ENCODE data around the gene BACE1.

Gene BACE1

GRCh38 chr11:117354550-117354949, 38.5 kb upstream of the BACE1 start:
- no peak overlapping the region for H3K4me3 ChIP-seq (ENCODE audit: low read length)
- H3K79me2 ChIP-seq (ENCODE audit: control insufficient read depth, low read length), result no peaks in the 10 kb centered on the region
- peaks cover 7% of the 10 kb centered on the region for H3K4me1 ChIP-seq (ENCODE audit: control insufficient read depth, low read length)
- peaks cover 36% of the 10 kb centered on the region for H3K36me3 ChIP-seq (ENCODE audit: control insufficient read depth, low read length)
- no peaks in the 10 kb centered on the region for H3K9me2 ChIP-seq (replicated peaks; ENCODE audit: control insufficient read depth, low read length)
- no peaks in the 10 kb centered on the region for H4K20me1 ChIP-seq (ENCODE audit: control insufficient read depth, insufficient read depth, low read depth, low read length)
- H3K27me3 ChIP-seq (ENCODE audit: control insufficient read depth, low read length), result no peaks in the 10 kb centered on the region
- TF ChIP-seq CTCF (IDR thresholded peaks at IDR 0.05; ENCODE audit: low read depth, low read length, poor library complexity, severe bottlenecking), result no peak
- no peak for TF ChIP-seq EZH2phosphoT487 (IDR thresholded peaks at IDR 0.05; ENCODE audit: borderline replicate concordance, low read length)
- no peaks in the 10 kb centered on the region for H3F3A ChIP-seq (ENCODE audit: control insufficient read depth, insufficient read depth)
- no peak overlapping the region for H3K27ac ChIP-seq (ENCODE audit: low read depth, low read length)
- no peak overlapping the region for H3K4me2 ChIP-seq (ENCODE audit: low read length)
- no peaks in the 10 kb centered on the region for H3K9me3 ChIP-seq (ENCODE audit: control insufficient read depth, insufficient read depth, low read length)

GRCh38 chr11:117345039-117345438, 29.0 kb upstream of the BACE1 start:
- Histone ChIP-seq H3K4me2 (ENCODE audit: low read length) (no peak overlapping the region), H4K20me1 (ENCODE audit: control insufficient read depth, insufficient read depth, low read depth, low read length) (no peaks in the 10 kb centered on the region), H3K9me2 (replicated peaks; ENCODE audit: control insufficient read depth, low read length) (no peaks in the 10 kb centered on the region), H3K27ac (ENCODE audit: low read depth, low read length) (no peak overlapping the region), H3K79me2 (ENCODE audit: control insufficient read depth, low read length) (no peaks in the 10 kb centered on the region), H3K36me3 (ENCODE audit: control insufficient read depth, low read length) (peaks cover 23% of the 10 kb centered on the region), H3K27me3 (ENCODE audit: control insufficient read depth, low read length) (no peaks in the 10 kb centered on the region), H3K9me3 (ENCODE audit: control insufficient read depth, insufficient read depth, low read length) (no peaks in the 10 kb centered on the region), H3F3A (ENCODE audit: control insufficient read depth, insufficient read depth) (no peaks in the 10 kb centered on the region), H3K4me1 (ENCODE audit: control insufficient read depth, low read length) (peaks cover 1% of the 10 kb centered on the region), H3K4me3 (ENCODE audit: low read length) (no peak overlapping the region)
- TF ChIP-seq EZH2phosphoT487 (IDR thresholded peaks at IDR 0.05; ENCODE audit: borderline replicate concordance, low read length), result no peak
- no peak for TF ChIP-seq CTCF (IDR thresholded peaks at IDR 0.05; ENCODE audit: low read depth, low read length, poor library complexity, severe bottlenecking)

GRCh38 chr11:117337076-117337475, 21.0 kb upstream of the BACE1 start:
- no peaks in the 10 kb centered on the region for H3K9me2 ChIP-seq (replicated peaks; ENCODE audit: control insufficient read depth, low read length)
- no peaks in the 10 kb centered on the region for H3K79me2 ChIP-seq (ENCODE audit: control insufficient read depth, low read length)
- H3K4me1 ChIP-seq (ENCODE audit: control insufficient read depth, low read length), result no peaks in the 10 kb centered on the region
- H3F3A ChIP-seq (ENCODE audit: control insufficient read depth, insufficient read depth), result no peaks in the 10 kb centered on the region
- TF ChIP-seq CTCF (IDR thresholded peaks at IDR 0.05; ENCODE audit: low read depth, low read length, poor library complexity, severe bottlenecking) (no peak), EZH2phosphoT487 (IDR thresholded peaks at IDR 0.05; ENCODE audit: borderline replicate concordance, low read length) (no peak)
- no peak overlapping the region for H3K27ac ChIP-seq (ENCODE audit: low read depth, low read length)
- H3K4me2 ChIP-seq (ENCODE audit: low read length), result no peak overlapping the region
- H3K4me3 ChIP-seq (ENCODE audit: low read length), result no peak overlapping the region
- no peaks in the 10 kb centered on the region for H4K20me1 ChIP-seq (ENCODE audit: control insufficient read depth, insufficient read depth, low read depth, low read length)
- no peaks in the 10 kb centered on the region for H3K9me3 ChIP-seq (ENCODE audit: control insufficient read depth, insufficient read depth, low read length)
- no peaks in the 10 kb centered on the region for H3K27me3 ChIP-seq (ENCODE audit: control insufficient read depth, low read length)
- H3K36me3 ChIP-seq (ENCODE audit: control insufficient read depth, low read length), result peaks cover 24% of the 10 kb centered on the region

- no peaks in the 10 kb centered on the region for H3K4me1 ChIP-seq (ENCODE audit: control insufficient read depth, low read length)
- H3K36me3 ChIP-seq (ENCODE audit: control insufficient read depth, low read length), result peaks cover 20% of the 10 kb centered on the region
- H3F3A ChIP-seq (ENCODE audit: control insufficient read depth, insufficient read depth), result no peaks in the 10 kb centered on the region
- no peak overlapping the region for H3K4me3 ChIP-seq (ENCODE audit: low read length)
- H3K4me2 ChIP-seq (ENCODE audit: low read length), result no peak overlapping the region
- H3K27ac ChIP-seq (ENCODE audit: low read depth, low read length), result no peak overlapping the region
- no peaks in the 10 kb centered on the region for H3K9me3 ChIP-seq (ENCODE audit: control insufficient read depth, insufficient read depth, low read length)
- no peaks in the 10 kb centered on the region for H3K79me2 ChIP-seq (ENCODE audit: control insufficient read depth, low read length)
- H4K20me1 ChIP-seq (ENCODE audit: control insufficient read depth, insufficient read depth, low read depth, low read length), result no peaks in the 10 kb centered on the region
- H3K9me2 ChIP-seq (replicated peaks; ENCODE audit: control insufficient read depth, low read length), result no peaks in the 10 kb centered on the region
- H3K27me3 ChIP-seq (ENCODE audit: control insufficient read depth, low read length), result no peaks in the 10 kb centered on the region
- TF ChIP-seq CTCF (IDR thresholded peaks at IDR 0.05; ENCODE audit: low read depth, low read length, poor library complexity, severe bottlenecking) (no peak), EZH2phosphoT487 (IDR thresholded peaks at IDR 0.05; ENCODE audit: borderline replicate concordance, low read length) (no peak)
Observed at GRCh38 chr11:117335399-117335798, 19.3 kb upstream of the BACE1 start.

Measured in DOHH2 (cell line).